ENCODE results near the gene CBLB.

DNA sequence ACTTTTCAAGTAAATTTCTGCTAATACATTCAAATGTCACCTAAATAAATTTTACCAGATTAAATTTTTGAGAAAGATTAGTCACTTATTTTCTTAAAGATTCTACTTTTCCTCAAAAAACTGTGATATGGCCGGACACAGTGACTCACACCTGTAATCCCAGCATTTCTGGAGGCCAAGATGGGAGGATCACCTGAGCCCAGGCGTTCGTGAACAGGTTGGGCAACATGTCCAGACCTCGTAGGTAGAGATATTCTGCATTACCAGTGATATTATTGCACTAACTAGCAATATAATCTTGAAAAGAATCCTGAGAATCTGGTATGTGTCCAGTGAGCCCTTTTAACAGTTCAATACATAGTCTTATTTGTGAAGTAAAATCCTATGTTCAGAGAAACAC, 61.7 kb downstream of the CBLB start:
- TF ChIP-seq, protein P1, sequence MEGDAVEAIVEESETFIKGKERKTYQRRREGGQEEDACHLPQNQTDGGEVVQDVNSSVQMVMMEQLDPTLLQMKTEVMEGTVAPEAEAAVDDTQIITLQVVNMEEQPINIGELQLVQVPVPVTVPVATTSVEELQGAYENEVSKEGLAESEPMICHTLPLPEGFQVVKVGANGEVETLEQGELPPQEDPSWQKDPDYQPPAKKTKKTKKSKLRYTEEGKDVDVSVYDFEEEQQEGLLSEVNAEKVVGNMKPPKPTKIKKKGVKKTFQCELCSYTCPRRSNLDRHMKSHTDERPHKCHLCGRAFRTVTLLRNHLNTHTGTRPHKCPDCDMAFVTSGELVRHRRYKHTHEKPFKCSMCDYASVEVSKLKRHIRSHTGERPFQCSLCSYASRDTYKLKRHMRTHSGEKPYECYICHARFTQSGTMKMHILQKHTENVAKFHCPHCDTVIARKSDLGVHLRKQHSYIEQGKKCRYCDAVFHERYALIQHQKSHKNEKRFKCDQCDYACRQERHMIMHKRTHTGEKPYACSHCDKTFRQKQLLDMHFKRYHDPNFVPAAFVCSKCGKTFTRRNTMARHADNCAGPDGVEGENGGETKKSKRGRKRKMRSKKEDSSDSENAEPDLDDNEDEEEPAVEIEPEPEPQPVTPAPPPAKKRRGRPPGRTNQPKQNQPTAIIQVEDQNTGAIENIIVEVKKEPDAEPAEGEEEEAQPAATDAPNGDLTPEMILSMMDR (conservative IDR thresholded peaks at IDR 0.05) = no peak
- TF ChIP-seq ZFX (IDR thresholded peaks at IDR 0.05) = no peak

All from C4-2B (cell line).